ENCODE measurements around the gene PNMT. TPM values are rescaled to one million over a fixed set of nuclear protein-coding genes. Genes with fewer than 3 reads are reported as not detected.

The PNMT gene
- total and polyA plus RNA-seq, 2 of the 13 experiments (the other 11 are each of a cell fraction or from before 2014, with no cell fraction given): 0.25 TPM; not detected in 1

DNA sequence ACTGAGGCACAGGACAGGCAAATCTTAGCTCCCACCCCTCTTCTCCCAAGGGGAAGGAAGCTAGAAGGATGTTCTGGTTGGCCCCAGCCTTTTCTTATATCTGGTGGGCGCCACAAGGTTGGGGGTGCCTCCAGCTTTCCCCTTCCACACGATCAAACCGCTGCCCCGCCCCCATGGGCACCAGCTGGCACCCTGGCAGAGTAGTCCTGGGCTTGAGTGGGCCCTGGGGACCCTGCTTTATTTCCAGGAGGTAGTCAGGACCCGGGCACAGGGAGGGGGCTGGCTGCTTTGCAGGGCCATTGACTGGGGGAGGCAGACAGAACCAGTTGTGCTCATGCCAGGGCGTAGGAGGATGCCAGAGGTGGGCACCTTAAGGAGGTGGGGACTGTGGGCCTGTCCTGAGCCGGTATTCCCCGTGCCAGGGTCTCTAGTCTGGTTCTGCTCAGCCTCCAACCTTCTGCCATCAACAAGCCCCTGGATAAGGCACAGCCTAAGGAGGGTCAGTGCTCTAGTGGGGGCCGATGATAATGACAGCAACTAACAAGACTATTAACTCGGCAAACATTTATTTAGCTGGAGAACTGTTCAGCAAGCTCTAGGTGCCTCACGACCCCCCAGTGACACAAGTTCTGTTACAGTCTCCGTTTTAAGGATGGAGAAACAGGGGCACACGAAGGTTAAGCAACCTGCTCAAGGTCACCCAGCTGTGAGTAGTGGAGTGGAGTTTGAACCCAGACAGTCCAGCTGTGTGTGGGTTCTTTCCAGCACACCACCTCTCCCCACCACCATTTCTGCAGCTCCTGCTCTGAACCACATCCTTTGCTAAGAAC lies 49.1 kb upstream of the PNMT start (continued):
- TF ChIP-seq, protein P1, sequence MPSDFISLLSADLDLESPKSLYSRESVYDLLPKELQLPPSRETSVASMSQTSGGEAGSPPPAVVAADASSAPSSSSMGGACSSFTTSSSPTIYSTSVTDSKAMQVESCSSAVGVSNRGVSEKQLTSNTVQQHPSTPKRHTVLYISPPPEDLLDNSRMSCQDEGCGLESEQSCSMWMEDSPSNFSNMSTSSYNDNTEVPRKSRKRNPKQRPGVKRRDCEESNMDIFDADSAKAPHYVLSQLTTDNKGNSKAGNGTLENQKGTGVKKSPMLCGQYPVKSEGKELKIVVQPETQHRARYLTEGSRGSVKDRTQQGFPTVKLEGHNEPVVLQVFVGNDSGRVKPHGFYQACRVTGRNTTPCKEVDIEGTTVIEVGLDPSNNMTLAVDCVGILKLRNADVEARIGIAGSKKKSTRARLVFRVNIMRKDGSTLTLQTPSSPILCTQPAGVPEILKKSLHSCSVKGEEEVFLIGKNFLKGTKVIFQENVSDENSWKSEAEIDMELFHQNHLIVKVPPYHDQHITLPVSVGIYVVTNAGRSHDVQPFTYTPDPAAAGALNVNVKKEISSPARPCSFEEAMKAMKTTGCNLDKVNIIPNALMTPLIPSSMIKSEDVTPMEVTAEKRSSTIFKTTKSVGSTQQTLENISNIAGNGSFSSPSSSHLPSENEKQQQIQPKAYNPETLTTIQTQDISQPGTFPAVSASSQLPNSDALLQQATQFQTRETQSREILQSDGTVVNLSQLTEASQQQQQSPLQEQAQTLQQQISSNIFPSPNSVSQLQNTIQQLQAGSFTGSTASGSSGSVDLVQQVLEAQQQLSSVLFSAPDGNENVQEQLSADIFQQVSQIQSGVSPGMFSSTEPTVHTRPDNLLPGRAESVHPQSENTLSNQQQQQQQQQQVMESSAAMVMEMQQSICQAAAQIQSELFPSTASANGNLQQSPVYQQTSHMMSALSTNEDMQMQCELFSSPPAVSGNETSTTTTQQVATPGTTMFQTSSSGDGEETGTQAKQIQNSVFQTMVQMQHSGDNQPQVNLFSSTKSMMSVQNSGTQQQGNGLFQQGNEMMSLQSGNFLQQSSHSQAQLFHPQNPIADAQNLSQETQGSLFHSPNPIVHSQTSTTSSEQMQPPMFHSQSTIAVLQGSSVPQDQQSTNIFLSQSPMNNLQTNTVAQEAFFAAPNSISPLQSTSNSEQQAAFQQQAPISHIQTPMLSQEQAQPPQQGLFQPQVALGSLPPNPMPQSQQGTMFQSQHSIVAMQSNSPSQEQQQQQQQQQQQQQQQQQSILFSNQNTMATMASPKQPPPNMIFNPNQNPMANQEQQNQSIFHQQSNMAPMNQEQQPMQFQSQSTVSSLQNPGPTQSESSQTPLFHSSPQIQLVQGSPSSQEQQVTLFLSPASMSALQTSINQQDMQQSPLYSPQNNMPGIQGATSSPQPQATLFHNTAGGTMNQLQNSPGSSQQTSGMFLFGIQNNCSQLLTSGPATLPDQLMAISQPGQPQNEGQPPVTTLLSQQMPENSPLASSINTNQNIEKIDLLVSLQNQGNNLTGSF (CRISPR knock-in tag; IDR thresholded peaks at IDR 0.05): no peak
- no peak for TF ChIP-seq ATF7 (IDR thresholded peaks at IDR 0.05)
- TF ChIP-seq ATF7 (CRISPR knock-in tag; IDR thresholded peaks at IDR 0.05): no peak
- TF ChIP-seq KLF12 (CRISPR knock-in tag; IDR thresholded peaks at IDR 0.05; ENCODE audit: borderline replicate concordance): no peak
- no peak for TF ChIP-seq HNRNPK (IDR thresholded peaks at IDR 0.05; ENCODE audit: low read depth, low read length, poor library complexity, severe bottlenecking)
- TF ChIP-seq SETDB1 (CRISPR knock-in tag; IDR thresholded peaks at IDR 0.05; ENCODE audit: borderline replicate concordance): no peak
- TF ChIP-seq ZNF780A (CRISPR knock-in tag; IDR thresholded peaks at IDR 0.05): no peak
- no peak for TF ChIP-seq RBM39 (IDR thresholded peaks at IDR 0.05; ENCODE audit: low read depth, low read length, poor library complexity, severe bottlenecking)
- TF ChIP-seq, protein P2, sequence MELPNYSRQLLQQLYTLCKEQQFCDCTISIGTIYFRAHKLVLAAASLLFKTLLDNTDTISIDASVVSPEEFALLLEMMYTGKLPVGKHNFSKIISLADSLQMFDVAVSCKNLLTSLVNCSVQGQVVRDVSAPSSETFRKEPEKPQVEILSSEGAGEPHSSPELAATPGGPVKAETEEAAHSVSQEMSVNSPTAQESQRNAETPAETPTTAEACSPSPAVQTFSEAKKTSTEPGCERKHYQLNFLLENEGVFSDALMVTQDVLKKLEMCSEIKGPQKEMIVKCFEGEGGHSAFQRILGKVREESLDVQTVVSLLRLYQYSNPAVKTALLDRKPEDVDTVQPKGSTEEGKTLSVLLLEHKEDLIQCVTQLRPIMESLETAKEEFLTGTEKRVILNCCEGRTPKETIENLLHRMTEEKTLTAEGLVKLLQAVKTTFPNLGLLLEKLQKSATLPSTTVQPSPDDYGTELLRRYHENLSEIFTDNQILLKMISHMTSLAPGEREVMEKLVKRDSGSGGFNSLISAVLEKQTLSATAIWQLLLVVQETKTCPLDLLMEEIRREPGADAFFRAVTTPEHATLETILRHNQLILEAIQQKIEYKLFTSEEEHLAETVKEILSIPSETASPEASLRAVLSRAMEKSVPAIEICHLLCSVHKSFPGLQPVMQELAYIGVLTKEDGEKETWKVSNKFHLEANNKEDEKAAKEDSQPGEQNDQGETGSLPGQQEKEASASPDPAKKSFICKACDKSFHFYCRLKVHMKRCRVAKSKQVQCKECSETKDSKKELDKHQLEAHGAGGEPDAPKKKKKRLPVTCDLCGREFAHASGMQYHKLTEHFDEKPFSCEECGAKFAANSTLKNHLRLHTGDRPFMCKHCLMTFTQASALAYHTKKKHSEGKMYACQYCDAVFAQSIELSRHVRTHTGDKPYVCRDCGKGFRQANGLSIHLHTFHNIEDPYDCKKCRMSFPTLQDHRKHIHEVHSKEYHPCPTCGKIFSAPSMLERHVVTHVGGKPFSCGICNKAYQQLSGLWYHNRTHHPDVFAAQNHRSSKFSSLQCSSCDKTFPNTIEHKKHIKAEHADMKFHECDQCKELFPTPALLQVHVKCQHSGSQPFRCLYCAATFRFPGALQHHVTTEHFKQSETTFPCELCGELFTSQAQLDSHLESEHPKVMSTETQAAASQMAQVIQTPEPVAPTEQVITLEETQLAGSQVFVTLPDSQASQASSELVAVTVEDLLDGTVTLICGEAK (IDR thresholded peaks at IDR 0.05): no peak
- TF ChIP-seq, protein P2 (CRISPR knock-in tag; IDR thresholded peaks at IDR 0.05): no peak
- TF ChIP-seq, protein P3, sequence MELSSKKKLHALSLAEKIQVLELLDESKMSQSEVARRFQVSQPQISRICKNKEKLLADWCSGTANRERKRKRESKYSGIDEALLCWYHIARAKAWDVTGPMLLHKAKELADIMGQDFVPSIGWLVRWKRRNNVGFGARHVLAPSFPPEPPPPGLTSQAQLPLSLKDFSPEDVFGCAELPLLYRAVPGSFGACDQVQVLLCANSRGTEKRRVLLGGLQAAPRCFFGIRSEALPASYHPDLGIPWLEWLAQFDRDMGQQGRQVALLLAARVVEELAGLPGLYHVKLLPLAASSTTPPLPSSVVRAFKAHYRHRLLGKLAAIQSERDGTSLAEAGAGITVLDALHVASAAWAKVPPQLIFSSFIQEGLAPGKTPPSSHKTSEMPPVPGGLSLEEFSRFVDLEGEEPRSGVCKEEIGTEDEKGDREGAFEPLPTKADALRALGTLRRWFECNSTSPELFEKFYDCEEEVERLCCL (CRISPR knock-in tag; IDR thresholded peaks at IDR 0.05; ENCODE audit: borderline replicate concordance): no peak
- no peak for TF ChIP-seq FOSL2 (CRISPR knock-in tag; IDR thresholded peaks at IDR 0.05)
- TF ChIP-seq NCOA1 (CRISPR knock-in tag; IDR thresholded peaks at IDR 0.05): no peak
